ENCODE measurements around the gene MAGOH.
"Not testable (repeated sequence)": the region's sequence is repeated elsewhere in the genome, so short reads cannot be mapped to it uniquely, and the experiment has no call there.

The MAGOH gene

GRCh38 chr1:53205496-53205895 lies 32.8 kb downstream of the MAGOH start:
- Histone ChIP-seq H3K9me3 (ENCODE audit: control insufficient read depth, low read length) (peaks cover 24% of the 10 kb centered on the region), H3K36me3 (ENCODE audit: control insufficient read depth, insufficient read depth, low read length) (peaks cover 88% of the 10 kb centered on the region)
- not testable (repeated sequence) for H3K4me3 ChIP-seq (ENCODE audit: extremely low read depth, insufficient read depth, low read length, poor library complexity, severe bottlenecking); H3K27ac ChIP-seq (ENCODE audit: low read depth, low read length, severe bottlenecking); H3K4me1 ChIP-seq (ENCODE audit: control insufficient read depth, insufficient read depth, low read length, poor library complexity, severe bottlenecking)
- WGBS, 2 experiments (ENCODE audit: insufficient coverage in 2 of 2), result 100% methylated on average over 1 of the region's 1 CpG; no CpG with 5 or more reads in 1 of the 2 experiments

- H3K9me3 ChIP-seq (ENCODE audit: control insufficient read depth, low read length), result peaks cover 24% of the 10 kb centered on the region
- no peaks in the 10 kb centered on the region for H3K4me1 ChIP-seq (ENCODE audit: control insufficient read depth, insufficient read depth, low read length, poor library complexity, severe bottlenecking)
- H3K27ac ChIP-seq (ENCODE audit: low read depth, low read length, severe bottlenecking), result no peak overlapping the region
- H3K4me3 ChIP-seq (ENCODE audit: extremely low read depth, insufficient read depth, low read length, poor library complexity, severe bottlenecking), result no peak overlapping the region
- peaks cover 73% of the 10 kb centered on the region for H3K36me3 ChIP-seq (ENCODE audit: control insufficient read depth, insufficient read depth, low read length)
- 89 to 96% methylated on average over 2 of the region's 3 CpGs for WGBS, 2 experiments (ENCODE audit: insufficient coverage in 2 of 2)
These were observed 34.9 kb downstream of the MAGOH start for GRCh38 chr1:53203466-53203865.

- peaks cover 33% of the 10 kb centered on the region for H3K36me3 ChIP-seq (ENCODE audit: control insufficient read depth, insufficient read depth, low read length)
- no peak overlapping the region for H3K27ac ChIP-seq (ENCODE audit: low read depth, low read length, severe bottlenecking)
- WGBS, 2 experiments (ENCODE audit: insufficient coverage in 2 of 2), result 97 to 100% methylated on average over 1 to 3 of the region's 4 CpGs
- no peak overlapping the region for H3K4me3 ChIP-seq (ENCODE audit: extremely low read depth, insufficient read depth, low read length, poor library complexity, severe bottlenecking)
- H3K9me3 ChIP-seq (ENCODE audit: control insufficient read depth, low read length), result no peaks in the 10 kb centered on the region
- H3K4me1 ChIP-seq (ENCODE audit: control insufficient read depth, insufficient read depth, low read length, poor library complexity, severe bottlenecking), result no peaks in the 10 kb centered on the region
These were observed 40.1 kb downstream of the MAGOH start for GRCh38 chr1:53198241-53198651.

- H3K27ac ChIP-seq (ENCODE audit: low read depth, low read length, severe bottlenecking), result peak overlapping the region; percentile 94
- H3K36me3 ChIP-seq (ENCODE audit: control insufficient read depth, insufficient read depth, low read length), result peaks cover 26% of the 10 kb centered on the region
- H3K9me3 ChIP-seq (ENCODE audit: control insufficient read depth, low read length), result no peaks in the 10 kb centered on the region
- H3K4me3 ChIP-seq (ENCODE audit: extremely low read depth, insufficient read depth, low read length, poor library complexity, severe bottlenecking), result peak overlapping the region; percentile 90
- H3K4me1 ChIP-seq (ENCODE audit: control insufficient read depth, insufficient read depth, low read length, poor library complexity, severe bottlenecking), result no peaks in the 10 kb centered on the region
- 44 to 46% methylated on average over 13 of the region's 13 CpGs for WGBS, 2 experiments (ENCODE audit: insufficient coverage in 2 of 2)
These were observed 40.8 kb downstream of the MAGOH start for GRCh38 chr1:53197291-53198200.

GRCh38 chr1:53196485-53197290 lies 41.6 kb downstream of the MAGOH start, which contains the start of gene CPT2:
Gene CPT2, plus strand, starts transcription at chr1:53196824. Its CDS starts 120 bp downstream, at chr1:53196944.
- Histone ChIP-seq H3K4me1 (ENCODE audit: control insufficient read depth, insufficient read depth, low read length, poor library complexity, severe bottlenecking) (no peaks in the 10 kb centered on the region), H3K27ac (ENCODE audit: low read depth, low read length, severe bottlenecking) (peak within 1 kb of the TSS; percentile 94), H3K4me3 (ENCODE audit: extremely low read depth, insufficient read depth, low read length, poor library complexity, severe bottlenecking) (peak within 1 kb of the TSS; percentile 90), H3K9me3 (ENCODE audit: control insufficient read depth, low read length) (no peaks in the 10 kb centered on the region), H3K36me3 (ENCODE audit: control insufficient read depth, insufficient read depth, low read length) (peaks cover 18% of the 10 kb centered on the region)
- 0% methylated on average over 46 to 52 of the region's 57 CpGs for WGBS, 2 experiments (ENCODE audit: insufficient coverage in 2 of 2)

- WGBS, 2 experiments (ENCODE audit: insufficient coverage in 2 of 2), result 68 to 100% methylated on average over 3 to 8 of the region's 9 CpGs
These were observed 42.3 kb downstream of the MAGOH start for GRCh38 chr1:53196017-53196484.

GRCh38 chr1:53195246-53196016 lies 42.9 kb downstream of the MAGOH start:
- 96 to 97% methylated on average over 9 to 11 of the region's 11 CpGs for WGBS, 2 experiments (ENCODE audit: insufficient coverage in 2 of 2)

More at GRCh38 chr1:53196017-53196484, 42.3 kb downstream of the MAGOH start:
- no peaks in the 10 kb centered on the region for H3K4me1 ChIP-seq (ENCODE audit: control insufficient read depth, insufficient read depth, low read length, poor library complexity, severe bottlenecking)
- no peak overlapping the region for H3K27ac ChIP-seq (ENCODE audit: low read depth, low read length, severe bottlenecking)
- H3K4me3 ChIP-seq (ENCODE audit: extremely low read depth, insufficient read depth, low read length, poor library complexity, severe bottlenecking), result peak overlapping the region; percentile 90
- peaks cover 15% of the 10 kb centered on the region for H3K36me3 ChIP-seq (ENCODE audit: control insufficient read depth, insufficient read depth, low read length)
- H3K9me3 ChIP-seq (ENCODE audit: control insufficient read depth, low read length), result no peaks in the 10 kb centered on the region

GRCh38 chr1:53190210-53190611 lies 48.1 kb downstream of the MAGOH start:
- Histone ChIP-seq H3K36me3 (ENCODE audit: control insufficient read depth, insufficient read depth, low read length) (no peaks in the 10 kb centered on the region), H3K4me3 (ENCODE audit: extremely low read depth, insufficient read depth, low read length, poor library complexity, severe bottlenecking) (no peak overlapping the region), H3K9me3 (ENCODE audit: control insufficient read depth, low read length) (no peaks in the 10 kb centered on the region), H3K27ac (ENCODE audit: low read depth, low read length, severe bottlenecking) (no peak overlapping the region), H3K4me1 (ENCODE audit: control insufficient read depth, insufficient read depth, low read length, poor library complexity, severe bottlenecking) (no peaks in the 10 kb centered on the region)
- 79 to 89% methylated on average over 3 to 8 of the region's 10 CpGs for WGBS, 2 experiments (ENCODE audit: insufficient coverage in 2 of 2)

More at GRCh38 chr1:53195246-53196016, 42.9 kb downstream of the MAGOH start:
- peaks cover 9% of the 10 kb centered on the region for H3K36me3 ChIP-seq (ENCODE audit: control insufficient read depth, insufficient read depth, low read length)
- no peak overlapping the region for H3K4me3 ChIP-seq (ENCODE audit: extremely low read depth, insufficient read depth, low read length, poor library complexity, severe bottlenecking)
- no peaks in the 10 kb centered on the region for H3K9me3 ChIP-seq (ENCODE audit: control insufficient read depth, low read length)
- H3K27ac ChIP-seq (ENCODE audit: low read depth, low read length, severe bottlenecking), result no peak overlapping the region
- no peaks in the 10 kb centered on the region for H3K4me1 ChIP-seq (ENCODE audit: control insufficient read depth, insufficient read depth, low read length, poor library complexity, severe bottlenecking)

GRCh38 chr1:53189061-53189460 lies 49.3 kb downstream of the MAGOH start:
- Histone ChIP-seq H3K4me1 (ENCODE audit: control insufficient read depth, insufficient read depth, low read length, poor library complexity, severe bottlenecking) (no peaks in the 10 kb centered on the region), H3K36me3 (ENCODE audit: control insufficient read depth, insufficient read depth, low read length) (no peaks in the 10 kb centered on the region), H3K27ac (ENCODE audit: low read depth, low read length, severe bottlenecking) (no peak overlapping the region), H3K9me3 (ENCODE audit: control insufficient read depth, low read length) (no peaks in the 10 kb centered on the region), H3K4me3 (ENCODE audit: extremely low read depth, insufficient read depth, low read length, poor library complexity, severe bottlenecking) (no peak overlapping the region)
- WGBS, 2 experiments (ENCODE audit: insufficient coverage in 2 of 2), result 64 to 98% methylated on average over 4 to 5 of the region's 5 CpGs

GRCh38 chr1:53188099-53188498 lies 50.2 kb downstream of the MAGOH start:
- Histone ChIP-seq H3K27ac (ENCODE audit: low read depth, low read length, severe bottlenecking) (no peak overlapping the region), H3K36me3 (ENCODE audit: control insufficient read depth, insufficient read depth, low read length) (no peaks in the 10 kb centered on the region), H3K4me3 (ENCODE audit: extremely low read depth, insufficient read depth, low read length, poor library complexity, severe bottlenecking) (no peak overlapping the region), H3K4me1 (ENCODE audit: control insufficient read depth, insufficient read depth, low read length, poor library complexity, severe bottlenecking) (no peaks in the 10 kb centered on the region), H3K9me3 (ENCODE audit: control insufficient read depth, low read length) (no peaks in the 10 kb centered on the region)
- 80 to 100% methylated on average over 1 to 2 of the region's 4 CpGs for WGBS, 2 experiments (ENCODE audit: insufficient coverage in 2 of 2)
